ENCODE measurements around the gene LRMDA. TPM values are rescaled to one million over a fixed set of nuclear protein-coding genes. Genes with fewer than 3 reads are reported as not detected.
"Not testable (repeated sequence)": the region's sequence is repeated elsewhere in the genome, so short reads cannot be mapped to it uniquely, and the experiment has no call there.

The LRMDA gene
- total RNA-seq, 2 donors from 2014 or later: 14.4 to 18.0 TPM

GRCh38 chr10:75588031-75588430 lies 156.6 kb downstream of the LRMDA start:
- intact Hi-C loops (cut with DNase I): no loop called here
- DNase-seq (ENCODE audit: low spot score): no peak

GRCh38 chr10:75589895-75590654 lies 158.7 kb downstream of the LRMDA start:
- DNase-seq (ENCODE audit: low spot score): no peak
- intact Hi-C loops (cut with DNase I): no loop called here

DNA sequence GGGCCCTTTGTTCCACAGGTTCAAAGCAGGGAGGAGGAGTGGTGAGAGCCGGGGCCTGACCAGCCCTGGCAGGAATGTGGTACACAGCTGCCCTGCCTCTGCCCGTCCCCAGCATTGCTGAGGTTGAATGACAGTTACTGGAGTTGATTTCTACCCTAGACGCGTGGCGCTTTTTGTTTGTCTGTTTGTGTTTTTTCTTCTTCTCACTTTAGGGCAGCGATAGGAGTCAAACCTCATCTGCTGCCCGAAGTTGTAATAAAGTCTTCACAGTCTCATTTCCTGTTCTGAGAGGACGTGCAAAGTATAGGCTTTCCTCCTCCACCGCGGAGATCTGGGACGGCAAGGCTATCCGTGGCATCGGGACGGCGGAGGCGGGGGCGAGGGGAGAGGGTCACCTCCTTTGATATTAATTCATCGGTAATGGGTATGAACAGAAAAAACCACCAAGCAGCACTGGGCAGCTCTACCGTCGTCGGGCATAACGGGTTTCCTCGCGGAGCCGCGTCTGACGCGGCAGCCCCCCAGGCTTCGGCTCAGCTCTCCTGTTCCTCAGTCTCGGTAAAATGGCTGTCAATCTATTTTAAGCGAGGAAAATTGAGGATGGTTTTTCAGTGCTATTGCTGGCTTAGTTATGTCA lies 160.8 kb downstream of the LRMDA start:
- DNase-seq (ENCODE audit: low spot score): no peak
- intact Hi-C loops (cut with DNase I): no loop called here

- intact Hi-C loops (cut with DNase I): no loop called here
- DNase-seq (ENCODE audit: low spot score): no peak
Measured at GRCh38 chr10:75592791-75593643, 161.6 kb downstream of the LRMDA start.

DNA sequence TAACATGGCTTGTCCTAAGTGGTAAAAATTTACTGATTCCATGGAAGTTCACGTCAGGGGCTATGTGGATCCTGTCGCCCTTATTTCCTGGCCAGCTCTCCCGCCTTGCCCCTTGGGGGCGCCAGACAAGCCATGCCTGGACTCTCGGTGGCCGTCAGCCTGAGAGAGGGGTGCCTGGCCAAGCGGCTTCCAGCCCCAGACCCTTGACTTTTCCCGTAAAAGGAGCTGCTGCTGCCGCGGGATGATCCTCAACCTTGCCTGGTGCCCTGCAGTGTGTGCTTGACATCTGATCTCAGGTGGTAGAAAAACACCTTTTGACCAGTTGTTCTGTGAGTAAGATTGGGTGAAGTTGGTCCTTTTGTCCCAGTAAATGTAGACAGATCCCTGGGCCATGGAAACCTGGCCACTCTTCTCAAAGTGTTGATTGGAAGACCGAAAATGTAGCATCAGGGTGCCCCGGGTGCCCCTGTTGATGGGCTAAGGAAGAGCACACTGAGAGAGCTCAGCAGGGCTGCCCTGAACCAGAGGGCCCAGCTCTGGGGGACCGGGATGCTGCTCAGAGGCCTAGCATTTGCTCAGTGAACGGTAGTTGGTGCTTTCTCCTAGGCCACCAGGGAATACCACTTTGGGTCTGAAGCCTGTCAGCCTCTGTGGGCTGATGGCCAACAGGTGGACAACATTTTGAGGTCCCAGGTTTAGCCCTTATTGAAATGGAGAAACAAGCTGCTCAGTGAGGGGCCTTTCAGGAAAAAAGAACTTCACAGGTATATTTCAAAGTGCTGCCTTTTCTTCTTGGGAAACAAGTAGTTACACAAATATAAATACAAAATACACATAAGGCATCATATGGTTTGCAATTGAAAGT lies 162.5 kb downstream of the LRMDA start:
- intact Hi-C loops (cut with DNase I): no loop called here

GRCh38 chr10:75596930-75597620 lies 165.7 kb downstream of the LRMDA start:
- DNase-seq (ENCODE audit: low spot score): no peak
- intact Hi-C loops (cut with DNase I): no loop called here

More for the DNA sequence above, 162.5 kb downstream of the LRMDA start:
- no peak for DNase-seq (ENCODE audit: low spot score)

GRCh38 chr10:75597773-75598440 lies 166.5 kb downstream of the LRMDA start:
- no peak for DNase-seq (ENCODE audit: low spot score)
- intact Hi-C loops (cut with DNase I): no loop called here

DNA sequence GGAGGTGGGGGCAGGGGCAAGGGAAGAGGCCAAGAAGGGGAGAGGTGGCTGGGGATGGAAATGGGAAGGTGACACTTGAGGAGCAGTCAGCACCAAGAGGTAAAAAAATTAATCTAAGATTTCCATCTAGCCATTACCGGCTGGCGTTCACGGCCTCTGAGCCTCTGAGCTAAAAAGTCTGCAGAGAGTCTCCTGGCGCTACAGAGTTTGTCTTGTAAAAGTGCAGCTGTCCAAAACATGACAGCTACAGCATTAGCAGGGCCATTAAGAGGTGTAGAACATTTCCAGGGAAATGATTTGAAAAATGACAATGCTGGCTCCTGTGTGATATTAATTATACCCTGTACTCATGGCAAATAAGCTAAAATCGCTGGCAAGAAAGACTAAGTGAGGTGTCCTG lies 167.6 kb downstream of the LRMDA start:
- intact Hi-C loops (cut with DNase I): no loop called here
- no peak for DNase-seq (ENCODE audit: low spot score)

GRCh38 chr10:75599875-75600648 lies 168.6 kb downstream of the LRMDA start:
- DNase-seq (ENCODE audit: low spot score): no peak
- intact Hi-C loops (cut with DNase I): no loop called here

DNA sequence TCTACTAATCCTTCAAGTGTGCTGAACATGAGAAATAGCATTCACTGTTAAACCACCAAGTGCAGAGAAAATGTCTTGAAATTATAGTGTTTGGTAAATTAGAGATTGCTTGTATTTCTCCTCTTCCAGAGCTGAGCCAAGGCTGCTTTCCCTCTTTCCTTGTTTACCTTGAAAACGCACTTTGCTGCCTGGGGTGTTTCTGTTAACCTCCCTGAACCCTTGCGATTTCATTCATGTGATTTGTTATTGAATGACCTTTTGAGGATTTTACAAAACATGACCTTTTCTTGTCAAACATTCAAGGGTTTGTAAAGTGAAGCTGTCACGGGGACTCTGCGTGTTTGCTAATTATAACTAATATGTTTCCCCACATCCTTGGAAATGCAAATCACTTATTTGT lies 169.4 kb downstream of the LRMDA start:
- DNase-seq (ENCODE audit: low spot score): no peak
- intact Hi-C loops (cut with DNase I): no loop called here

DNA sequence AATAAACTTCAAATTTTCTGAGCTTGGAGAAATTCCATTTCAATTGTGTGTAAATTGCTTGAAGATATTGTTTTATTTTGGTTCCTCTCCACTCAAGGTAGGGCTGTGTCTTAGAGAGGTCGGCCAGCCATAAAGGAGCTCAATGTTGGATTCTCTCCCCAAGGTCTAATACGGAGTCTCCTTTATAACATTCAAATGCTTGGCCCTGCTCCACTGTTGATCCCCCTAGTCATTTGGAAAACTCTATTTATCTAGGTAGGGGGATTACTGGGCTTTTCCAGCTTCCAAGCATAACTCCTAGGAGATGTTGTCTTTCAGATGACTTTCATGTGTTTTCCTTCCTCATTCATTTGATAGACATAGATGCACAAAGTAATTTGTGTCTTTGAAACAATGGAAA lies 170.9 kb downstream of the LRMDA start:
- DNase-seq (ENCODE audit: low spot score): no peak
- intact Hi-C loops (cut with DNase I): no loop called here

DNA sequence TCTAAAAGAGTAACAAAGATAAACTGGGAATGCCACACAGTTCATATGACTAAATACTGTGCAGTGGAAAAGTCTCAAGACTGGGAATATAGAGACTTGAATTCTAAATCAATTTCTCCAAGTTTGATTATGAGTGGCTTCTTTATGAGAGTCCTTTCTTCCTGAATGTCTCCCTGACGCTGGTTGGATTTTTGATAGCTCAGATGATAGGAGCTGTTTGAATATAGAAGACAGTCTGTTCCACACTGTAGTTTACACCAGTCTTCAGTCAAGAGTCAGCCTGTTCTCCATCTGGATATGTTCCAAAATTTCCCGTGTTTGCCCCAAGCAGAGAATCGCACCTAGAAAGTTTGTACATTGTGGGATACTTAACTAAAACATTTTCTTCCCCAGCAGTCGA lies 173.7 kb downstream of the LRMDA start:
- intact Hi-C loops (cut with DNase I): no loop called here
- DNase-seq (ENCODE audit: low spot score): no peak

DNA sequence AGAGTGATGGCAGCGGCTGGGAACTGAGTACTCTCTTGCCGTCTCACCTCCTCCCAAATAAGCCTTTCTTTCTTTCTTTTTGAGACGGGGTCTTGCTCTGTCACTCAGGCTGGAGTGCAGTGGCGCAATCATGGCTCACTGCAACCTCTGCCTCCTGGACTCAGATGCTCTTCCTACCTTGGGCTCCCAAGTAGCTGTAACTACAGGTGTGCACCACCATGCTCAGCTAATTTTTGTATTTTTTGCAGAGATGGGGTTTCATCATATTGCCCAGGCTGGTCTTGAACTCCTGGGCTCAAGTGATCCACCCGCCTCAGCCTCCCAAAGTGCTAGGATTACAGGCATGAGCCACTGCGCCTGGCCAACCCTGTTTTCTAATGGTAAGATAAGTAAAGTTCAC lies 174.4 kb downstream of the LRMDA start:
- intact Hi-C loops (cut with DNase I); DNase-seq (ENCODE audit: low spot score): not testable (repeated sequence)

DNA sequence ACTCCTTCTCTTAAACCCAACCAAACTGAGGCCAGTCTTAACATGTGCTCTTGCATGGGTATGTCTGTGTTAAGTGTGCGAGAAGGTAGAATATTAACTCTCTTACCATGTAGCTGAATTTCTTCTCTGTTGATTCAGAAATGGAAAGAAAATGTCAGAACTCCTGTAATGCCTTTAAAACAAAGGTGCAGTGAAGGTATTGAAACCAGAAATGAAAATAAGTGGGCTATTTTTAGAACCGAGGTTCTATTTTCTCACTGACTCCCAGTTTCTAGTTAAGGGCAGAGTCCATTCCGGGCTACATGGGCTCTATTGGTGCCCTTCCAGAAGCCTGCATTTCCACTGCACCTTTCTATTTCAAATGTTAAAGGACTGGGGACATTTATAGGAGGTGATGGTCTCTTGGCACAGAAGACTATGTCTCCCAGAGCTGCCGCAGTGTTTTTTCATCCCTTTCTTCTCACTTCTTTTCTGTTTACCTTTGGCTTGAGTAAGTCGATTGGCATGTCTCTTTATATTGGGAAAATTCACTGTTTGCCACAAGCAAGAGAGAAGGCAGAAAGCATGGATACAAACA lies 174.9 kb downstream of the LRMDA start:
- DNase-seq (ENCODE audit: low spot score): no peak
- intact Hi-C loops (cut with DNase I): no loop called here

DNA sequence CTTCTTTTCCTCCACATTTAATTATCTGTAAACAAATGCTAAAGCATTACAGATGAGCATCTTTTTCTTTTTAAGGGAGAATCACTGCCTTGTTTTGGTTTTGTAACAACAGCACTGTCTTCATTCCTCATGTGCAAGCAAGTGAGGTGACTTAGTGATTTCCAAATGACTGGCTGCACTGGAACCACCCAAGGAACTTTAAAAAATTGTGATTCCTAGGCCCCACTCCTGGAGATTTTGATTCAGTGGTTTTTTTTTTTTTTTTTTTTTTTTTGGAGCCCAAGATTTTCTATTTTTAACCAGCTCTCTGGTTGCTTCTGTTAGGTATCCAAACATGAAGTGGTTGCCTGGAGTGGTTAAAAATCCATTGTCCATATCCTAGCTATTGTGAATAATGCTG lies 176.2 kb downstream of the LRMDA start:
- no peak for DNase-seq (ENCODE audit: low spot score)

GRCh38 chr10:75610183-75610582 lies 178.8 kb downstream of the LRMDA start:
- intact Hi-C loops (cut with DNase I): no loop called here
- DNase-seq (ENCODE audit: low spot score): no peak

More for the DNA sequence above, 176.2 kb downstream of the LRMDA start:
- intact Hi-C loops (cut with DNase I): no loop called here

All from posterior vena cava (tissue), 2 donors.